EL (cell line): ENCODE data around the gene NPRL2.

Experiments used
- DNase-seq: peaks from one replicate; pipeline ENCODE4 v3.0.0-alpha.2; 2016

The NPRL2 gene

GRCh38 chr3:50373146-50374051, 22.8 kb upstream of the NPRL2 start:
- DNase-seq, result no peak

DNA sequence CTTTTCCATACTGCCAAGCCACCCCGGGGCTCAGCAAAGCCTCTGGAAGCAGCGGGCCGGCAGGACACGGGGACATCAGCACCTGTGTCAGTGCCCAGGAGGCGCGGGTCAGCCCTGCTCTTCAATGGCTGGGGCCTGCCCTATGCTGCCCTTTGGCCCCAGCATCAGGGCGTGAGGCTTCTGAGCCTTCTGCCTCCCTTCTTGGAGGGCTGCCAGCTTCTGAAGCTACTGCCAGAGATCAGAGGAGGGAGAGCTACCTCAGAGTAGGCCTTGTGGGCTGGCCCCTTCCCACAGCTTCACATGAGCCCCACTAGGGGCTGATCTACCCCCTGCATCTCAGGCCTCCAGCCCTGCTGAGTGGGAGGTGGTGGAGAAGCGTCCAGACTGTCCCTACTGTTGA, 21.8 kb upstream of the NPRL2 start:
- no peak for DNase-seq

DNA sequence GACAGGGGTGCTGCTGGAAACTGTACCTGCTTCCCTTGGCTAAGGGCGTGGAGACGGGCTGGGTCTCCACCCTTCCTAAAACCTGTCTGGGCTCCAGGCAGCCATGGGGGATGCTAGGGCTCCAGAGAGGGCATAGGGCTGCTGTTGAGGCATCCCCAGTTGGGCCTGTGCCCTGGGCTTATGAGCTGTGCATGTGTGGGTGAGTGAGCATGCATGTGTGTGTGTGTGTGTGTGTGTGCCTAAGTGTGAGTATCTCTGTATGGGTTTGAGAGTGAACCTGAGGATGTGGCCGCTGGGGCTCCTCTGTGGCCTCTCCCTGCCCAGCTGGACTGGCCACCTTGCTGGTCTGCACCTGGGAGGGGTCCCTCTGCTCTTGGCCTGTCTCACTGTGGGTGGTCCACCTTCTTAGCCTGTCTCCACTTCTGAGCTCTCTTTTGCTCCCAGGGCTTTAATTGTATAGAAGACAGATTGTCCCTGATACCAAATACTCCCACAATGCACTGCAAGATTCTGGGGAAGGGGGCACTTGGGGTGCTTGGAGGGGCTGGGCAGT, 20.6 kb upstream of the NPRL2 start:
- DNase-seq, result no peak

- no peak for DNase-seq
Observed at GRCh38 chr3:50370594-50370993, 20.0 kb upstream of the NPRL2 start.

GRCh38 chr3:50369012-50369670, 18.6 kb upstream of the NPRL2 start:
- no peak for DNase-seq

DNA sequence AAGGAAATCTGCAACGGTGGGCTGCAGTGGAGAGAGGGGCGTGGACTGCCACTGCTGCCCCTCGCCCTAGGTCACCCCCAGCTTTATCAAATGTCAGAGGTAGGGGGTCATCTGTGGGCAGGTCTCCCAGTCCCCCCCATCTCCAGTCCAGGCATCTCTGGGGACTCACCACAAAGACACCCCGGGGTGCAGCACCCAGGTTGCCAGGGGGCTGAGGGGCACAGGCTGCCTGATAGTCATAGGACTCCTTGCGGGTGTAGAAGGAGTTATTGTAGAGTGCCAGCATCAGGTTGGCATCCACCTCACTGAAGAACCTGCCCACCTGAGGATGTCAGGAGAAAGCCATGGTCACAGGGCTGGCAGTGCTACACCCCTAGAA, 15.3 kb upstream of the NPRL2 start:
- no peak for DNase-seq

DNA sequence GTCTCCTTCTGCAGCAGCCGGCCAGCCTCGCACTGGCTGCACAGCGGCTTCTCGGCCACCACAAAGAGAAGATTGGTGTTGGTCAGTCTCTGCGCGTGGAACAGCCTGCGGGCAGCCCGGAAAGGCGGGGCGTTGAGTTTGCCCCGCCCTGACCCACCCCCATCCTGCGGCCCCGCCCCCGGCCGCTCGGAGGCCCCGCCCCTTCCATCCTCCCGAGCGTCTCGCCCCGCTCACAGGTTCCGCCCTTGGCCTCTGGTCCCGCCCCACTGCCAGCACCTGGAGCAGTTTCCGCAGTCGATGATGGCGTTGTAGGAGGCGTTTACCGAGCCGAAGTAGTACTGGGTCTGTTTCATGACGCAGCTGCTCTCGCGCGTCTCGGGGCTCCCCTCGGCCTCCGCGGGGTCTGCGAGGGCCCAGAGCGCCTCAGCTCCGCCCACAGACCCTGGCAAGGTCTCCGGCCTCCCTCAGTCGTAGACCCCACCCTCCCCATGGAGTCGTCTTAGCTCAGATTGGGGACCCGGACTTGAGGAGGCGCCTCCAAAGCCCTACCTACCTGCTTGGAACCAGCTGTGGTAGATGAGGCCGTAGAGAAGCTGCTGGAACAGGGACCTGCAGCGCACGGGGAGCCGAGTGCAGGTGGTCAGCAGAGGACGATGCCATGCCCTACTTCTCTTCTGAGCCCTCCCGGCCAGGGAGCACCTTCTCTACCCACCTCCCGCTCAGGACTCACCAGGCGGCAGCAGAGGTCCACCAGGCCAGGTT, 14.7 kb upstream of the NPRL2 start:
- peak; percentile 61 for DNase-seq

DNA sequence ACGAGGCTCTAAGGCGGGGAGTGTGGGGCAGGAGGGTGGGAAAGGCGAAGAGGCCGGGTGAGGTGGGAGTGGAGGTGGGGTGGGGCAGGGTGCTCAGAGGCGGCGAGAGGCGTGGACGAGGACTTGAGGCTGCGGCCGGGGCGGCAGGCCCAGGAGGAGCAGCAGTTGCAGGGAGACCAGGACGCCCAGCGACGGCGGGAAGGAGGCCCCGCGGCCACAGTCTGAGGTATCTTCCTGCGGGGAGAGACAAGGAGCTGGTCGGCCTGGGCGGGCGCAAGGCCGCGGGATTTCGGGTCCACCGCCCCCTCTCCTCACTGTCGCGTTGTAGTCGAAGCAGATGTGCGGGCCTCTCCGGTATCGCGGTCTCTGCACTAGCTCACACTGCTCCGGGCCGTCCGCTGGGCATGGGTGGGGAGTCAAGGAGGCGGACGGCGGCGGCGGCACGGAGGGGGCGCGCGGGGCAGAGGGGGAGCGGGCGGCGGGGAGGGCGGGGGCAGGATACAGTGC, 14.1 kb upstream of the NPRL2 start:
- DNase-seq, result no peak

GRCh38 chr3:50359760-50360110, 9.2 kb upstream of the NPRL2 start:
- no peak for DNase-seq

- peak; percentile 99 for DNase-seq
Observed at GRCh38 chr3:50358911-50359759, 8.6 kb upstream of the NPRL2 start, which contains the start of gene TMEM115. TMEM115 (minus strand) TSS chr3:50359521; CDS start chr3:50359063, 458 bp downstream.

- no peak for DNase-seq
Observed at GRCh38 chr3:50358355-50358910, 7.9 kb upstream of the NPRL2 start.

DNA sequence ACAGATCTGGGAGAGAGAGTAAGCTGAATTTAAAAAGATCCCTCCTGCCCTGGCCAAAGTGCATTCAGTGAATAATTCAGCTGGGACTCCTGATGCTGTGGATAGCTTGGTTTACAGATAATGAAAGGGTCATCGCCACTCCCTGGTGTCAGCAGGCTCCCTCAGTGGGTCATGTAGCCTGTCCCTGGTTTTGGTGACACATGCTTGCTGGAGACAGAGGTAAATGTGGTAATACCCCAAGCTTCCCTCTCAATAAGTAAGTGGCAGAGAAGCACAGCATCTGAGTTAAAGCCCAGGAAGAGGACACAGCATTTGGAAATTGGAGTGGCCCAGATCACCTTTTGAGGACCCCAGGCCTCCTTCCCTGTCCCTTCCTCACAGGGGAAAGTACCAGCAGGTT, 6.9 kb upstream of the NPRL2 start:
- no peak for DNase-seq

GRCh38 chr3:50356553-50356952, 6.0 kb upstream of the NPRL2 start:
- DNase-seq, result peak; percentile 46

DNA sequence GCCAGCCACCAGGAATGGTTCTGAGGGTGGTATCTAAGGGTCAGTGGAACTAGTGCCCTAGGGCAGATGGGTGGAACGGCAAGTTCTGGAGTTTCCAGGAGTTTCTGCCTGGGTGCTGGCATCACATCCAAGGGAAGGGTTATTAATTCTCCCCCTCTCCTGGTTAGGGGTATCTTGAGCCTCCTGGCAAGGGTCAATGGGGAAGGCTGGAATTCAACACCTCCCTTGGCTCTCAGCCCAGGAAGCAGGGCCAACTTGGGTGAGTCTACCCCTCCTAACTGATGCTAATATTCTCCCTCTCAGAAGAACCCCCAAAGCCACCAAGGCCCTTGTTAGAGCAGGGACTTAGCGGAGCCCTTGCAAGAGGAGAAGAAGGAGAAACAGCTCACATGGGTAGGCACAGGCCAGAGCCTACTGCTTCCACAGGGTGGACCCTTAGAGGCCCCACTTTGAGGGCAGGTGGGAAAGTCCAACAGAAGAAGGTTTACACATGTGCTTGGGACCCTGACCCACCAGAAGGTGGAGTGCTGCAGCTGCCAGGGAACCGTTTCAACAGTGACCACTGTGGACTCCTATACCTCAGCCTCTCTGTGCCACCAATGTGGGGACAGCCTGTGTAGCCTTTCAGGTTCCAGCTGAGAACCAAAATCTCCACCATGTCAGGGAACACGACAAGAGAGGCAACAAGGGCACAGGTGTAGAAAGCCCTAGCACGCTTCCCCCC, 5.4 kb upstream of the NPRL2 start:
- no peak for DNase-seq

GRCh38 chr3:50354850-50355249, 4.3 kb upstream of the NPRL2 start:
- DNase-seq, result no peak

DNA sequence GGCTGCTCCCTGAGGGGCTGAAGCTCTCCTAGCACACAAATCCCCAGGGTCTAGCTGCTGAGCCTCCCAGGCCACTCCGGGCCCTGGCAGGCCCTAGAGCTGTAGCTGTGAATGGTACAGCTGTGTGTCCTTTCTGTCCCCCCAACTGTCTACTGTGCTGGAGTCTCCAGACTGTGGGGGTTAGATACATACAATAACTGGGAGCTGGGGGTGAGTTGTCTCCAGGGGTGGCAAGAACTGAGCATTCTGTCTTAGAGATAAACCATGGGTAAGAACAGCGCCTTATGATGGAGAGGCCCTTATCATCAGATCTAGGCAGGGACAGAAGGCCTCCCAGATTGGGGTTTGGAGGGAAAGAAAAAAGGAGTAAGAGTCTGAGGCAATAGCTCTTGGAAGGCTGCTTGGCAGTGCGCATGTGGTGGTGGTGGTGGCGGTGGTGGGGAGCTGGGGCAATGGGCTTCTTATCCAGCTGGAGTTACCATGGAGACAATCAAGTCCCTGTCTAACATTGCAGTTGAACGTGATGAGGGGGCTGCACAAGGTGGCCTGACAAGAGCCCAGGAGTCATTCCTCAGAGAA, 3.7 kb upstream of the NPRL2 start:
- no peak for DNase-seq

- no peak for DNase-seq
Observed at GRCh38 chr3:50353245-50354004, 2.9 kb upstream of the NPRL2 start.

- peak; percentile 38 for DNase-seq
Observed at GRCh38 chr3:50352781-50353180, 2.2 kb upstream of the NPRL2 start.

- DNase-seq, result no peak
Observed at GRCh38 chr3:50351323-50351697, 735 bp upstream of the NPRL2 start.

DNA sequence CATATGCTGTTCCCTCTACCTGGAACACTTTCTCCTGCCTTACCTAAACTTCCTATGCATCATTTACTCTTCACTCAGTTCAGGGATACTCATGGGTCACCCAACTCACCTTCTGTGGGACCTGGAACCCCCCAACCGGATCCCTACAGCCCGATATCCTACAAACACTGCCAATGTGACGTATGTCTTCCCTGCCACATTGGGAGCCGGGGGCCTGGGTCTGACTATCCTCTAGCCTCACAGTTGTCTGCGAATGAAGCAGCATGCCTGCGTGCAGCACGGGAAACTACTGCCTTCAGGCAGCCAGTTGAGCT, 405 bp downstream of the NPRL2 start:
- DNase-seq, result no peak
